Small intestine (tissue), 7 donors: ENCODE measurements around the gene CPPED1. TPM values are rescaled to one million over a fixed set of nuclear protein-coding genes. Genes with fewer than 3 reads are reported as not detected.
"Not testable (repeated sequence)": the region's sequence is repeated elsewhere in the genome, so short reads cannot be mapped to it uniquely, and the experiment has no call there.

Source experiments
- DNase-seq, 2 donors: peaks; one replicate each; pipeline versions ENCODE4 v3.0.0 to v3.0.0-alpha.2; 2013
- FAIRE-seq: peaks from 2 replicates; lab custom pipeline; 2012; peaks lifted over from hg19 to GRCh38; lab: Jason Lieb, UNC
- H3K27ac ChIP-seq, 3 donors: one replicate each; pipeline ENCODE4 v1.5.1; 2013; ENCODE audit warnings: low read length in 2 of 3, mild to moderate bottlenecking in 2 of 3, control low read depth in 1 of 3, inconsistent platforms in 1 of 3, low read depth in 1 of 3, moderate library complexity in 1 of 3
- H3K27me3 ChIP-seq, 3 donors: one replicate each; pipeline ENCODE4 v1.6.1; 2013; ENCODE audit warnings: low read length in 3 of 3, inconsistent platforms in 1 of 3; ENCODE audit not compliant: control insufficient read depth in 3 of 3, insufficient read depth in 3 of 3
- H3K36me3 ChIP-seq, 3 donors: one replicate each; pipeline ENCODE4 v1.6.1; 2013; ENCODE audit warnings: low read length in 3 of 3, inconsistent platforms in 1 of 3, low read depth in 1 of 3, mild to moderate bottlenecking in 1 of 3, moderate library complexity in 1 of 3; ENCODE audit not compliant: control insufficient read depth in 3 of 3, insufficient read depth in 2 of 3
- H3K4me1 ChIP-seq, 3 donors: one replicate each; pipeline ENCODE4 v1.6.1; 2013; ENCODE audit warnings: low read length in 2 of 3, inconsistent platforms in 1 of 3, low read depth in 1 of 3, mild to moderate bottlenecking in 1 of 3, moderate library complexity in 1 of 3; ENCODE audit not compliant: control insufficient read depth in 3 of 3, insufficient read depth in 2 of 3
- H3K4me3 ChIP-seq, 3 donors: one replicate each; pipeline ENCODE4 v1.5.1; 2013; ENCODE audit warnings: low read length in 3 of 3, control low read depth in 1 of 3, inconsistent platforms in 1 of 3, low read depth in 1 of 3, mild to moderate bottlenecking in 1 of 3, moderate library complexity in 1 of 3
- H3K9me3 ChIP-seq, 2 donors: one replicate each; pipeline ENCODE4 v1.6.1; 2013; ENCODE audit warnings: low read depth in 1 of 2, low read length in 1 of 2; ENCODE audit not compliant: control insufficient read depth in 2 of 2, insufficient read depth in 1 of 2
- WGBS, 3 donors: extraction: QIAGEN DNeasy Blood & Tissue Kit; methylation state at CpG; one replicate each; pipeline ENCODE4 v1.1.7; 2013; 5-methylcytosine and 5-hydroxymethylcytosine counted together
- polyA plus RNA-seq, 4 donors: library from polyadenylated mRNA; stranded (reverse) in 3 of 4; unstranded in 1 of 4; fragments of 200-250 nt in 3 of 4; fragments of 120-200 nt in 1 of 4; gene quantifications; one replicate each; pipeline versions ENCODE4 v1.2.1 to v1.2.3, GENCODE V29; 2013
- donor health status: healthy with polysubstance abuse.
- donor health status: control.
- donor health status: control.
- donor health status: Bipolar disorder and iron deficiency.
- donor health status: healthy.

Gene CPPED1
- polyA plus RNA-seq, 4 donors, result 15.7 to 34.0 (median 26.9) TPM

DNA sequence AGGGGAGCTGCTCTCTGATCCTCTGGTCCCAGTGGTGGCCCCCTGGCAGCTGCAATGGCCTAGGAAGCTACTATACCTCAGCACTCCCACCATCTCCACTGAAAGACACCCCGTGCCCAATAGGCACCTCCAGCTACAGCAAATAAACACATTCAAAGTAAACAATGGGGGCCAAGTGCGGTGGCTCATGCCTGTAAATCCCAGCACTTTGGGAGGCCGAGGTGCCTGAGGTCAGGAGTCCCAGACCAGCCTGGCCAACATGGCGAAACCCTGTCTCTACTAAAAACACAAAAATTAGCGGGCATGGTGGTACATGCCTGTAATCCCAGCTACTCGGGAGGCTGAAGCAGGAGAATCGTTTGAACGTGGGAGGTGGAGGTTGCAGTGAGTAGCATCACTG lies 3.7 kb downstream of the CPPED1 start:
- WGBS, 3 donors, result 83 to 93% (median 90%) methylated on average over 8 of the region's 8 CpGs
- not testable (repeated sequence) for H3K4me3 ChIP-seq

DNA sequence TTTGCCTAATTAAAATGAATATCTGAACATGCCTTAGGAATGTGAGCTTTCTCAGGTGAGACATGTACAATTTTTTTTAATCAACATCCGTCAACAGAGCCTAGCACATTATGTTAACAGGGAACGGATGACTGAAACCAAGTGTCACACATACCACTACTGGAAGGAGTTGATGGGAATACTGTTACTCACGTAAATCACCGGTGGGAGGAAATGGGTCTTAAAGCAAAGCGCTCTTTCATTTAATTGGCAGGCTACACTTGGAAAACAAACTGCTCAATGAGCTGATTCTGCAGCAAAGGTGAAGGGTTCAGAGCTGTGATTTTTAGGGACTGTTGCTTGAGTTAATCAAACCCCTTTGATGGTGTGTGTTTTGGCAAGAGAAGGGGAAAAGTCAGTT lies 4.8 kb downstream of the CPPED1 start:
- Histone ChIP-seq H3K4me1 (peaks cover 0 to 7% (median 0%) of the 10 kb centered on the region in 3 donors), H3K36me3 (peaks cover 0 to 5% (median 0%) of the 10 kb centered on the region in 3 donors), H3K27me3 (no peaks in the 10 kb centered on the region), H3K9me3 (no peaks in the 10 kb centered on the region), H3K27ac (no peak overlapping the region), H3K4me3 (no peak overlapping the region)
- FAIRE-seq (no peak), DNase-seq (no peak)
- WGBS, 3 donors, result 81 to 89% (median 87%) methylated on average over 5 of the region's 5 CpGs

More for the DNA sequence above, 3.7 kb downstream of the CPPED1 start:
- not testable (repeated sequence) for FAIRE-seq, H3K9me3 ChIP-seq, H3K36me3 ChIP-seq, H3K4me1 ChIP-seq, DNase-seq, H3K27ac ChIP-seq, H3K27me3 ChIP-seq

DNA sequence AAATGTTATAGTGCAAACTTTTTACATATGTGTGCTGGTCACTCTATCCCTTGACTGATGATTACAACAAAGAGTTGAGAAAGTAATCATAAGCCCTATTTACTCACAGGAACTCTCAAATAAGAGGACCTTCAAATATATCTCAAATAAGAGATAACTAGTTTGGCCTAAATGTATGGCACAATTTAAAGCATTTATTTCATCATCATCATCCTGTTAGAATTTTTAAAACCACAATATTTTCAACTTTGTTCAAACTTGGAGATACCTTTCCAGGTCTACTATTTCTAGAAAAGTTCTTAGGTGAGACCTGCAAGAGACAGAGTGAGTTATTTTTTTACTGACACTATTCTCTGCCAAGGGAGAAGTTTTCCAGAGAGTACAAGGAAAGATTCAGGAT lies 5.5 kb downstream of the CPPED1 start:
- Histone ChIP-seq H3K9me3 (no peaks in the 10 kb centered on the region), H3K36me3 (peaks cover 0 to 5% (median 0%) of the 10 kb centered on the region in 3 donors), H3K4me1 (peaks cover 0 to 7% (median 0%) of the 10 kb centered on the region in 3 donors), H3K27ac (no peak overlapping the region), H3K27me3 (no peaks in the 10 kb centered on the region), H3K4me3 (no peak overlapping the region)
- no peak for FAIRE-seq
- no peak for DNase-seq

DNA sequence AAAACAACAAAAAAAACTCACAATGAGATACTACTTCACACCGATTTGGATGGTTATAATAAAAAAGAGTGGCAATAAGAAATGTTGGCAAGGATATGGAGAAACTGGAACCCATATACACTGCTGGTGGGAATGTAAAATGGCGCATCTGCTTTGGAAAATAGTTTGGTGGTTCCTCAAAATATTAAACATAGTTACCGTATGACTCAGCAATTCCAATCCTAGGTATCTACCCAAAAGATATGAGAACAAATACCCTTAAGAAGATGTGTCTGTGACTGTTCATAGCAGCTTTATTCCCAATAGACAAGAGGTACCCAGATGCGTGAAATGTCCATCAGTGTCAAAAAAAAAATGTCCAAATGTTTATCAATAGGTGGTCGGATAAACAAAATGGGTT lies 7.2 kb downstream of the CPPED1 start:
- WGBS, 3 donors, result 96 to 99% (median 97%) methylated on average over 5 of the region's 5 CpGs
- no peaks in the 10 kb centered on the region for H3K4me1 ChIP-seq
- H3K27me3 ChIP-seq, result no peaks in the 10 kb centered on the region
- FAIRE-seq (no peak), DNase-seq (no peak)
- H3K9me3 ChIP-seq, result peaks cover 0 to 4% of the 10 kb centered on the region in 2 donors
- H3K27ac ChIP-seq, result no peak overlapping the region
- H3K36me3 ChIP-seq, result peaks cover 0 to 5% (median 0%) of the 10 kb centered on the region in 3 donors
- no peak overlapping the region for H3K4me3 ChIP-seq

DNA sequence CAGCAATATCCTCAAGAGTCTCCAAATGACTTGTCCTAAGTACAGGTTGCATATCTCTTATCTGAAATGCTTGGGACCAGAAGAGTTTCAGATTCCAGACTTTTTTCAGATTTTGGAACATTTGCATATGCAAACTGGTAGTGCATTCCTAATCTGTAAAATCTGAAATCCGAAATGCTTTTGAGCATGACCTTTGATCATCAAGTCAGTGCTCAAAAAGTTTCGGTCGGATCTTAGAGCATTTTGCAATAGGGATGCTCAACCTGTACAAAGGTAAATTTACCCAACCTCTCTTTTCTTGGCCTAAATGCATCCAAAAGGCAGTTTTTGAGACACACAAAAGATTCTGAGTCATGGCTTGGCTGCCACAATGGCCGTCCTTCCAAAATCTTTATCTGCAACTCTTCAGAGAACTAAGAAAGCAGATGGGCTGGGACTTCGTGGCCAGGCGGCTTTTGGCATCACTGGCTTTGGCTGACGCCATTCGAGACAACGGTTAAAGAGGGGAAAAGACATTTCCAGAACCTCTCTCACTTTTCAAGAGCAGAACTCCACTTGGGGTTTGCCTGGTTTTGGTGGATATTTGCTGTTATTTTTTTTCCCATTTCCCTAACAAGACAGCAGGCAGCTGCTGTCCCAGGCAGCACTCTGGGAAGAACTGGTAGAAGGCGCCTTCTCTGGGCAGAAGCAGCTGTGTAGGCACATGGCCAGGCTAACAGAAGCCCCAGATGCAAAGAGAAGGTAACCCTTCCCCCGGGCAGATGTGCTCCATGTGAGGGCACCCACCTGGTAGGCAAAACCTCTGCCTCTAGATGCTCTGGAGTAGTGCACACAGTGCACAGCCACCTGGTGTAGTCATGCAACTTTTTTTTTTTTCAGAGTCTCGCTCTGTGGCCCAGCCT lies 8.9 kb downstream of the CPPED1 start:
- DNase-seq, result no peak
- 82 to 93% (median 90%) methylated on average over 12 of the region's 12 CpGs for WGBS, 3 donors
- Histone ChIP-seq H3K27me3 (no peaks in the 10 kb centered on the region), H3K4me3 (no peak overlapping the region), H3K27ac (no peak overlapping the region), H3K4me1 (no peaks in the 10 kb centered on the region), H3K36me3 (peaks cover 0 to 5% (median 0%) of the 10 kb centered on the region in 3 donors), H3K9me3 (peaks cover 0 to 4% of the 10 kb centered on the region in 2 donors)
- no peak for FAIRE-seq

DNA sequence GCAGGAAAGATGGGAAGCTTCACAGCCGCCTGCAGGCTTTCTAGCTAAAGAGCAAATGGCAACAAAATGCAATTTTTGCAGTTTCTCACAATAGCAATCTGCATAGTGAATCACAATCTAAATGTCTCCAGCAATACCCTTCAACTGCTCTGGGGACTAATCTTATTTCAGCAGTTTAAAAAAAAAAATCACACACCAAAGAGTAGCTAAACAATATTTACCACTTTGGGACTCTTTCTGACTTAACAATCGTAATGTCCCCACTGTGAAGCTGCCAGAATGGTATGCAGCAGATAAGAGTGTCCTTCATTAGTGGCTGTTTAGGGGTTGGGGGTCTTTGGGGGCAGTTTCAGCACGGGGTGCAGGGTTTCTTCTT lies 9.8 kb downstream of the CPPED1 start:
- DNase-seq, result no peak
- Histone ChIP-seq H3K36me3 (peaks cover 0 to 3% (median 0%) of the 10 kb centered on the region in 3 donors), H3K9me3 (peaks cover 0 to 4% of the 10 kb centered on the region in 2 donors), H3K4me3 (no peak overlapping the region), H3K4me1 (no peaks in the 10 kb centered on the region), H3K27me3 (no peaks in the 10 kb centered on the region), H3K27ac (no peak overlapping the region)
- WGBS, 3 donors, result 66 to 87% (median 84%) methylated on average over 3 of the region's 3 CpGs
- no peak for FAIRE-seq

DNA sequence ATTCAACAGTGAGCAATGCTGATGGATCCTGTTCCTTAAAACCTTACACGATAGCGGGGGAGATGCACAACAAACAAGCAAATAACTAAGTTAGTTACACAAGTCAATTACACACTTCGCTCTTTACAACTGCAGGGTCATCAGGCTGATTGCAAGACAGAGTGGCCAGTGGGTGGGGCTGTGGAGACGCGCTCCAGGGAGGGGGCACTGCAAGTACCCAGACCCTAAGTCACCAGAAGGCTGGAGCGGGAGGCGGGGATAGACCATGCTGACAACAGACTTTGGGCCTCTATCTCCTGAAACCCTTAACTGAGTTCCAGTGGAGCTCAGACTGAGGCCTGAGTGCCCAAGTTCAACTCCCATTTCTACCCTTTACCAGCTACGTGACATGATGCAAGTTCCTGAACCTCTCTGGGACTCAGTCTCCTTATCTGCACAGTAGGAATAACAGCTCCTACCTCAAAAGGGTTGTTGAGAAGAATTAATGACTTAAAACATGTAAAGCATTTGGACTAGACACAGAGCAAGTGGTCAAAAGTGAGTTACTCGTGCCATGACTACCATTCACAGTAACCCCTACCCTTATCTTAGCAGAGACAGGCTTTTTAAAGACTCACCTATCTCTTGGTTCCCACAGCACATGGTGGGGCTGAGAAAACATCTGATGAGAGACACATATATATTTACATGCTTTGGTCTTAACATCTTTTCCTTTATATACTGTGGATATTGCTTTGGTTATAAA lies 10.4 kb downstream of the CPPED1 start:
- WGBS, 3 donors, result 90 to 98% (median 97%) methylated on average over 9 of the region's 9 CpGs
- FAIRE-seq (no peak), DNase-seq (no peak)
- H3K4me3 ChIP-seq, result no peak overlapping the region
- peaks cover 0 to 5% (median 0%) of the 10 kb centered on the region in 3 donors for H3K36me3 ChIP-seq
- H3K27ac ChIP-seq, result no peak overlapping the region
- peaks cover 0 to 8% of the 10 kb centered on the region in 2 donors for H3K9me3 ChIP-seq
- H3K4me1 ChIP-seq, result no peaks in the 10 kb centered on the region
- no peaks in the 10 kb centered on the region for H3K27me3 ChIP-seq

DNA sequence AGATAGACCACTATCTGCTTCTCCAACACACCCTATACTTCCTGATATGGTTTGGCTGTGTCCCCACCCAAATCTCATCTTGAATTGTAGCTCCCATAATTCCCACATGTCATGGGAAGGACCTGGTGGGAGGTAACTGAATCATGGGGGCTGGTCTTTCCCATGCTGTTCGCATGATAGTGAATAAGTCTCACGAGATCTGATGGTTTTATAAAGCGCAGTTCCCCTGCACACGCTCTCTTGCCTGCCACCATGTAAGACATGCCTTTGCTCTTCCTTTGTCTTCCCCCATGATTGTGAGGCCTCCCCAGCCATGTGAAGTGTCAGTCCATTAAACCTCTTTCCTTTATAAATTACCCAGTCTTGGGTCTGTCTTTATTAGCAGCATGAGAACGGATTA lies 11.2 kb downstream of the CPPED1 start:
- H3K27me3 ChIP-seq, FAIRE-seq, DNase-seq, H3K36me3 ChIP-seq, H3K4me1 ChIP-seq, H3K4me3 ChIP-seq, H3K27ac ChIP-seq: not testable (repeated sequence)
- peaks cover 0 to 15% of the 10 kb centered on the region in 2 donors for H3K9me3 ChIP-seq
- 90 to 100% (median 99%) methylated on average over 5 of the region's 5 CpGs for WGBS, 3 donors
